GM12878 (cell line): ENCODE data around the gene TBL3. TPM values are rescaled to one million over a fixed set of nuclear protein-coding genes. Genes with fewer than 3 reads are reported as not detected.

ENCODE experiments used
- ATAC-seq: fragments of 200-7000 bp; cut with Tn5 transposase; 3 replicates; pipeline ENCODE4 v1.9.1; 2020; ENCODE audit warnings: mild to moderate bottlenecking, moderate library complexity
- BruUV-seq: library from RNA; stranded (reverse); fragments of 400-500 nt; replicated peaks from 2 replicates; lab custom pipeline; 2021; lab: Mats Ljungman, UMichigan
- CTCF ChIA-PET: fragments of 300-600 bp; sonication (Branson Sonifier 250); formaldehyde crosslinking; extraction: SDS; loops from one replicate; lab custom pipeline; 2021; ENCODE audit warnings: inconsistent platforms; lab: Yijun Ruan, JAX
- POLR2A ChIA-PET: fragments of 350-600 bp; formaldehyde crosslinking; extraction: SDS; loops from one replicate; lab custom pipeline; 2021; ENCODE audit warnings: inconsistent platforms; lab: Charles Lee
- RAD21 ChIA-PET: fragments of 300-600 bp; sonication (Branson Sonifier 250); formaldehyde crosslinking; loops from one replicate; lab custom pipeline; 2023; ENCODE audit warnings: antibody characterized with exemption; ENCODE audit not compliant: unreplicated experiment; lab: Charles Lee
- SMC1A ChIA-PET: fragments of 300-600 bp; sonication (Branson Sonifier 250); formaldehyde crosslinking; loops from one replicate; lab custom pipeline; 2023; ENCODE audit not compliant: unreplicated experiment, uncharacterized antibody; lab: Charles Lee
- DNase-seq: peaks from one replicate; pipeline ENCODE4 v3.0.0-alpha.2; 2011; ENCODE audit warnings: low read depth, low spot score
- FAIRE-seq: peaks from 3 replicates; lab custom pipeline; 2011; peaks lifted over from hg19 to GRCh38; lab: Jason Lieb, UNC
- H2AFZ ChIP-seq: 2 replicates; pipeline ENCODE4 v1.6.0; 2011; ENCODE audit warnings: low read depth, low read length, control low read depth; ENCODE audit not compliant: control insufficient read depth
- H3K27ac ChIP-seq: 2 replicates; pipeline ENCODE4 v1.5.1; 2011; ENCODE audit warnings: control low read depth; ENCODE audit not compliant: control insufficient read depth, insufficient read depth
- H3K27me3 ChIP-seq, 2 experiments: replicated peaks in 1 of 2; 2 replicates each; pipeline versions ENCODE4 v1.6.0 to v1.6.1; 2011; ENCODE audit warnings: low read length in 1 of 2; ENCODE audit not compliant: control insufficient read depth in 2 of 2, insufficient read depth in 2 of 2
- H3K36me3 ChIP-seq, 2 experiments: 2 replicates each; pipeline ENCODE4 v1.5.1; 2011; ENCODE audit warnings: low read length in 1 of 2; ENCODE audit not compliant: control insufficient read depth in 2 of 2, insufficient read depth in 2 of 2
- H3K4me1 ChIP-seq: 2 replicates; pipeline ENCODE4 v1.6.1; 2011; ENCODE audit warnings: mild to moderate bottlenecking, low read length, moderate library complexity, mixed read lengths; ENCODE audit not compliant: control insufficient read depth, insufficient read depth
- H3K4me2 ChIP-seq: 2 replicates; pipeline ENCODE4 v1.6.0; 2011; ENCODE audit warnings: control low read depth; ENCODE audit not compliant: control insufficient read depth, insufficient read depth
- H3K4me3 ChIP-seq: fragments of 200-600 bp; sonication (generic); 2 replicates; pipeline ENCODE4 v1.5.1; 2016
- H3K79me2 ChIP-seq: 2 replicates; pipeline ENCODE4 v1.6.0; 2011; ENCODE audit warnings: low read length; ENCODE audit not compliant: control insufficient read depth, insufficient read depth
- H3K9ac ChIP-seq: 2 replicates; pipeline ENCODE4 v1.8.0; 2011; ENCODE audit warnings: low read length, control low read depth, mixed read lengths; ENCODE audit not compliant: control insufficient read depth, insufficient read depth
- H3K9me3 ChIP-seq: replicated peaks from 3 replicates; pipeline ENCODE4 v1.5.1; 2011; ENCODE audit warnings: mild to moderate bottlenecking, low read length; ENCODE audit not compliant: control insufficient read depth, insufficient read depth
- H4K20me1 ChIP-seq: 2 replicates; pipeline ENCODE4 v1.6.0; 2011; ENCODE audit not compliant: control insufficient read depth, insufficient read depth
- ATF7 ChIP-seq: fragments of 450-650 bp; IDR thresholded peaks from 2 replicates; pipeline ENCODE4 v1.6.1; 2016; ENCODE audit warnings: low read depth, mild to moderate bottlenecking
- POLR2A ChIP-seq: IDR thresholded peaks from 2 replicates; pipeline ENCODE4 v1.6.1; 2011; ENCODE audit warnings: low read depth, mild to moderate bottlenecking, low read length
- SPI1 ChIP-seq: IDR thresholded peaks from 2 replicates; pipeline ENCODE4 v1.6.1; 2011; ENCODE audit warnings: low read depth, mild to moderate bottlenecking, low read length, moderate library complexity, borderline replicate concordance; ENCODE audit not compliant: insufficient read depth
- TCF7 ChIP-seq: IDR thresholded peaks from 2 replicates; pipeline ENCODE4 v1.6.1; 2014; ENCODE audit warnings: antibody characterized with exemption, borderline replicate concordance
- WGBS: methylation state at CpG from one replicate; pipeline ENCODE4 v1.1.6; 2016; ENCODE audit warnings: low lambda C conversion rate; ENCODE audit not compliant: insufficient replicate concordance, insufficient coverage; ENCODE audit errors: missing lambda C conversion rate; 5-methylcytosine and 5-hydroxymethylcytosine counted together
- in situ Hi-C: fragments of 300-500 bp; cut with MboI; formaldehyde crosslinking; loops from 9 replicates; pipeline ENCODE4 v1.14.3; 2018; ENCODE audit warnings: mixed read lengths
- intact Hi-C: fragments of 100-400 bp; cut with micrococcal nuclease; formaldehyde crosslinking; loops from one replicate; pipeline ENCODE4 v1.14.2; 2022; ENCODE audit not compliant: unreplicated experiment
- polyA plus RNA-seq, 11 experiments: library from polyadenylated mRNA; depleted of rRNA in 4 of 11; unstranded in 6 of 11; stranded (reverse) in 5 of 11; fragments of >200 nt; fragmentation: Nextera tagmentation in 4 of 11; fragmentation: Illumina TruSeq in 1 of 11; extraction: Ambion mirVana in 4 of 11; extraction: Trizol in 1 of 11; gene quantifications; 1 replicate in 1 of 11; 2 replicates in 10 of 11; pipeline versions ENCODE4 v1.2.1 to v1.2.3, GENCODE V29; 2011 to 2016; ENCODE audit warnings: inconsistent platforms in 2 of 11, missing spikeins in 2 of 11, low read depth in 1 of 11
- total RNA-seq, 4 experiments: library from RNA; depleted of rRNA in 3 of 4; stranded (reverse); fragments of >200 nt in 3 of 4; fragmentation: Illumina TruSeq in 1 of 4; extraction: Trizol in 1 of 4; gene quantifications; 2 replicates each; pipeline versions ENCODE4 v1.2.1 to v1.2.3, GENCODE V29; 2013 to 2021
- TF ChIP-seq, protein P1 (sequence below): fragments of 450-650 bp; IDR thresholded peaks from 2 replicates; pipeline ENCODE4 v1.6.1; 2016; ENCODE audit warnings: mild to moderate bottlenecking

The TBL3 gene
- total and polyA plus RNA-seq, 10 of the 15 experiments (the other 5 are each of a cell fraction or from before 2014, with no cell fraction given), result 1.2 to 101 (median 34.2) TPM

- FAIRE-seq (peak; percentile 23), DNase-seq (no peak), ATAC-seq (no peak)
- POLR2A ChIA-PET, result interaction anchor here (0.5 to 2.7 kb wide), 2 partner anchors 10 to 256 kb away, joined by 10 read pairs; no protein-coding TSS in a partner anchor
- intact Hi-C loops (no loop called here), in situ Hi-C loops (no loop called here)
- RAD21 ChIA-PET, result no interaction called here
- Histone ChIP-seq H3K79me2 (no peaks in the 10 kb centered on the region), H3K9ac (no peak overlapping the region), H3K4me3 (no peak overlapping the region), H3K27me3 (no peaks in the 10 kb centered on the region), H3K36me3 (peaks cover 3 to 4% of the 10 kb centered on the region in 2 experiments; a peak in 3 of 4 replicates), H3K27ac (no peak overlapping the region), H4K20me1 (no peaks in the 10 kb centered on the region), H3K9me3 (peaks cover 1% of the 10 kb centered on the region; the same call in 1 of the 3 replicates), H3K4me2 (no peak overlapping the region), H2AFZ (no peak overlapping the region), H3K4me1 (peaks cover 26% of the 10 kb centered on the region)
- 0% methylated on average over 2 of the region's 2 CpGs for WGBS
- SMC1A ChIA-PET, result no interaction called here
- BruUV-seq, result no TSS peak
- TF ChIP-seq SPI1, result no peak
- TF ChIP-seq, protein P1, sequence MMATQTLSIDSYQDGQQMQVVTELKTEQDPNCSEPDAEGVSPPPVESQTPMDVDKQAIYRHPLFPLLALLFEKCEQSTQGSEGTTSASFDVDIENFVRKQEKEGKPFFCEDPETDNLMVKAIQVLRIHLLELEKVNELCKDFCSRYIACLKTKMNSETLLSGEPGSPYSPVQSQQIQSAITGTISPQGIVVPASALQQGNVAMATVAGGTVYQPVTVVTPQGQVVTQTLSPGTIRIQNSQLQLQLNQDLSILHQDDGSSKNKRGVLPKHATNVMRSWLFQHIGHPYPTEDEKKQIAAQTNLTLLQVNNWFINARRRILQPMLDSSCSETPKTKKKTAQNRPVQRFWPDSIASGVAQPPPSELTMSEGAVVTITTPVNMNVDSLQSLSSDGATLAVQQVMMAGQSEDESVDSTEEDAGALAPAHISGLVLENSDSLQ, result peak; percentile 83
- CTCF ChIA-PET, result interaction anchor here (6.5 kb wide), 1 partner anchor 10 kb away, joined by 54 read pairs; no protein-coding TSS in a partner anchor
Measured at GRCh38 chr16:1993731-1994131, 21.9 kb downstream of the TBL3 start.

GRCh38 chr16:1997494-1998359, 25.9 kb downstream of the TBL3 start:
- 91% methylated on average over 26 of the region's 26 CpGs for WGBS
- ChIA-PET RAD21 (interaction anchor here (1.0 kb wide), 1 partner anchor 14 kb away, joined by 3 read pairs; the partner anchor contains the start of gene GFER), SMC1A (interaction anchor here (1.2 kb wide), 1 partner anchor 16 kb away, joined by 3 read pairs; the partner anchor contains the start of gene NOXO1), CTCF (interaction anchor here (0.9 kb wide), 1 partner anchor 15 kb away, joined by 3 read pairs; no protein-coding TSS in a partner anchor), POLR2A (interaction anchor here (0.5 to 2.4 kb wide), 2 partner anchors 11 to 721 kb away, joined by 5 to 8 read pairs; no protein-coding TSS in a partner anchor)
- Histone ChIP-seq H3K9me3 (no peaks in the 10 kb centered on the region; the same call in 2 of the 3 replicates), H3K4me2 (no peak overlapping the region), H2AFZ (no peak overlapping the region), H4K20me1 (no peaks in the 10 kb centered on the region), H3K36me3 (peaks cover 3 to 38% of the 10 kb centered on the region in 2 experiments), H3K27me3 (no peaks in the 10 kb centered on the region), H3K27ac (no peak overlapping the region), H3K9ac (no peak overlapping the region), H3K4me1 (peaks cover 11% of the 10 kb centered on the region), H3K79me2 (no peaks in the 10 kb centered on the region), H3K4me3 (no peak overlapping the region)
- no TSS peak for BruUV-seq
- DNase-seq (no peak), ATAC-seq (no peak), FAIRE-seq (no peak)
- TF ChIP-seq POLR2A (0 out of 2 replicates have a peak, but pooled peaks have one; percentile 21), ATF7 (no peak), TCF7 (no peak)
- intact Hi-C loops, result no loop called here
- in situ Hi-C loops, result no loop called here
